OCI-LY7 (cell line): ENCODE measurements around the gene TXNDC12. TPM values are rescaled to one million over a fixed set of nuclear protein-coding genes. Genes with fewer than 3 reads are reported as not detected.

Source experiments
- BruUV-seq: library from RNA; stranded (reverse); fragments of 400-500 nt; replicated peaks from 2 replicates; lab custom pipeline; 2021; lab: Mats Ljungman, UMichigan
- CTCF ChIA-PET: fragments of 300-600 bp; sonication (Branson Sonifier 250); formaldehyde crosslinking; loops from one replicate; lab custom pipeline; 2022; ENCODE audit warnings: antibody characterized with exemption; ENCODE audit not compliant: unreplicated experiment; lab: Charles Lee
- POLR2A ChIA-PET: fragments of 300-600 bp; sonication (Branson Sonifier 250); formaldehyde crosslinking; loops from one replicate; lab custom pipeline; 2022; ENCODE audit warnings: antibody characterized with exemption; lab: Charles Lee
- DNase-seq: peaks from one replicate; pipeline ENCODE4 v3.0.0-alpha.2; 2015; ENCODE audit warnings: low spot score
- H2AFZ ChIP-seq: fragments of 200-600 bp; sonication (generic), shearing (Covaris generic); 2 replicates; pipeline ENCODE4 v1.6.1; 2014; ENCODE audit warnings: mild to moderate bottlenecking, antibody characterized with exemption, low read length, moderate library complexity
- H3K27ac ChIP-seq: fragments of 200-600 bp; sonication (generic); 2 replicates; pipeline ENCODE4 v1.5.1; 2014; ENCODE audit warnings: mixed run types, low read depth, mild to moderate bottlenecking, moderate library complexity, low read length, inconsistent platforms; ENCODE audit not compliant: poor library complexity, severe bottlenecking
- H3K36me3 ChIP-seq: fragments of 200-600 bp; sonication (generic); 2 replicates; pipeline ENCODE4 v1.6.1; 2014; ENCODE audit warnings: mild to moderate bottlenecking, antibody characterized with exemption, low read length, moderate library complexity, mixed read lengths; ENCODE audit not compliant: insufficient read depth
- H3K4me1 ChIP-seq: fragments of 200-600 bp; sonication (generic); 2 replicates; pipeline ENCODE4 v1.5.1; 2014; ENCODE audit warnings: mild to moderate bottlenecking, low read length; ENCODE audit not compliant: insufficient read depth, poor library complexity, severe bottlenecking
- H3K4me2 ChIP-seq: fragments of 200-600 bp; sonication (generic); 2 replicates; pipeline ENCODE4 v1.6.1; 2014; ENCODE audit warnings: mild to moderate bottlenecking, low read length
- H3K4me3 ChIP-seq: fragments of 200-600 bp; sonication (generic); 2 replicates; pipeline ENCODE4 v1.5.1; 2014; ENCODE audit warnings: mild to moderate bottlenecking, low read depth, low read length; ENCODE audit not compliant: poor library complexity, severe bottlenecking
- H3K79me2 ChIP-seq: fragments of 200-600 bp; sonication (generic); 2 replicates; pipeline ENCODE4 v1.6.1; 2016; ENCODE audit warnings: low read depth, mild to moderate bottlenecking, low read length, moderate library complexity, mixed read lengths; ENCODE audit not compliant: insufficient read depth
- H3K9me2 ChIP-seq: fragments of 200-600 bp; sonication (generic); 2 replicates; pipeline ENCODE4 v1.6.1; 2016; ENCODE audit warnings: mild to moderate bottlenecking, low read length, mixed read lengths; ENCODE audit not compliant: insufficient read depth
- H3K9me3 ChIP-seq: fragments of 200-600 bp; sonication (generic); 2 replicates; pipeline ENCODE4 v1.6.1; 2014; ENCODE audit warnings: mild to moderate bottlenecking, mixed run types, low read length, mixed read lengths
- H4K20me1 ChIP-seq: fragments of 200-600 bp; sonication (generic); 2 replicates; pipeline ENCODE4 v1.6.1; 2014; ENCODE audit warnings: mild to moderate bottlenecking, antibody characterized with exemption, low read length, moderate library complexity, mixed read lengths; ENCODE audit not compliant: insufficient read depth
- EZH2phosphoT487 ChIP-seq: fragments of 200-600 bp; sonication (generic); IDR thresholded peaks from 2 replicates; pipeline ENCODE4 v1.6.1; 2018; ENCODE audit warnings: low read depth, borderline replicate concordance, mild to moderate bottlenecking, mixed run types, antibody characterized with exemption, low read length, moderate library complexity, mixed read lengths
- intact Hi-C: fragments of 100-400 bp; cut with micrococcal nuclease; formaldehyde crosslinking; loops from one replicate; pipeline ENCODE4 v1.10.0; 2022; ENCODE audit not compliant: unreplicated experiment
- total RNA-seq, 2 experiments: library from RNA; depleted of rRNA in 1 of 2; stranded (reverse); fragments of >200 nt in 1 of 2; shearing (Covaris generic) in 1 of 2; gene quantifications; 2 replicates each; pipeline ENCODE4 v1.2.3, GENCODE V29; 2014 to 2022
- TF ChIP-seq, protein P1 (sequence below): fragments of 200-600 bp; sonication (generic); conservative IDR thresholded peaks from 2 replicates; pipeline ENCODE4 v1.5.1; 2014; ENCODE audit warnings: mild to moderate bottlenecking, antibody characterized with exemption, low read length, moderate library complexity, mixed read lengths

TXNDC12 gene
- total RNA-seq, 2 experiments from 2014 or later, result 26.6 to 40.5 TPM

DNA sequence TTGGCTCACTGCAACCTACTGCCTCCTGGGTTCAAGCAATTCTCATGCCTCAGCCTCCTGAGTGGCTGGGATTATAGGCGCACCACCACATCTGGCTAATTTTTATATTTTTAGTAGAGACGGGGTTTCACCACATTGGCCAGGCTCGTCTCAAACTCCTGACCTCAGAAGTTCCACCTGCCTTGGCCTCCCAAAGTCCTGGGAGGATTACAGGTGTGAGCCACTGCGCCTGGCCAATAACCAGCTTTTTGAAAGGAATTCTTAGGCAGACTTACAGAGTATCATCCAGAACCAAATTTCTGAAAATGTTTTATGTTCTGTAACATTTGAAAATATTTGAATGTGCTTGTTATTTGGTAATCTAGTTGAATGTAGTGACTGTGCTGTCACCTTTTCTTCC is 15.7 kb upstream of the TXNDC12 start:
- H4K20me1 ChIP-seq, result peaks cover 18% of the 10 kb centered on the region; the same call in 1 of the 2 replicates
- no peaks in the 10 kb centered on the region for H3K9me2 ChIP-seq
- ChIA-PET POLR2A (interaction anchor here (1.0 kb wide), 1 partner anchor 14 kb away, joined by 4 read pairs; no protein-coding TSS in a partner anchor), CTCF (no interaction called here)
- no peaks in the 10 kb centered on the region for H3K9me3 ChIP-seq
- H3K27ac ChIP-seq, result no peak overlapping the region
- H2AFZ ChIP-seq, result no peak overlapping the region
- H3K4me3 ChIP-seq, result no peak overlapping the region
- no peak for DNase-seq
- peaks cover 83% of the 10 kb centered on the region for H3K36me3 ChIP-seq
- H3K4me2 ChIP-seq, result no peak overlapping the region
- no peaks in the 10 kb centered on the region for H3K4me1 ChIP-seq
- TF ChIP-seq, protein P1, sequence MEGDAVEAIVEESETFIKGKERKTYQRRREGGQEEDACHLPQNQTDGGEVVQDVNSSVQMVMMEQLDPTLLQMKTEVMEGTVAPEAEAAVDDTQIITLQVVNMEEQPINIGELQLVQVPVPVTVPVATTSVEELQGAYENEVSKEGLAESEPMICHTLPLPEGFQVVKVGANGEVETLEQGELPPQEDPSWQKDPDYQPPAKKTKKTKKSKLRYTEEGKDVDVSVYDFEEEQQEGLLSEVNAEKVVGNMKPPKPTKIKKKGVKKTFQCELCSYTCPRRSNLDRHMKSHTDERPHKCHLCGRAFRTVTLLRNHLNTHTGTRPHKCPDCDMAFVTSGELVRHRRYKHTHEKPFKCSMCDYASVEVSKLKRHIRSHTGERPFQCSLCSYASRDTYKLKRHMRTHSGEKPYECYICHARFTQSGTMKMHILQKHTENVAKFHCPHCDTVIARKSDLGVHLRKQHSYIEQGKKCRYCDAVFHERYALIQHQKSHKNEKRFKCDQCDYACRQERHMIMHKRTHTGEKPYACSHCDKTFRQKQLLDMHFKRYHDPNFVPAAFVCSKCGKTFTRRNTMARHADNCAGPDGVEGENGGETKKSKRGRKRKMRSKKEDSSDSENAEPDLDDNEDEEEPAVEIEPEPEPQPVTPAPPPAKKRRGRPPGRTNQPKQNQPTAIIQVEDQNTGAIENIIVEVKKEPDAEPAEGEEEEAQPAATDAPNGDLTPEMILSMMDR, result no peak
- no peak for TF ChIP-seq EZH2phosphoT487
- intact Hi-C loops, result no loop called here
- peaks cover 42% of the 10 kb centered on the region; the same call in 1 of the 2 replicates for H3K79me2 ChIP-seq
- BruUV-seq, result no TSS peak

DNA sequence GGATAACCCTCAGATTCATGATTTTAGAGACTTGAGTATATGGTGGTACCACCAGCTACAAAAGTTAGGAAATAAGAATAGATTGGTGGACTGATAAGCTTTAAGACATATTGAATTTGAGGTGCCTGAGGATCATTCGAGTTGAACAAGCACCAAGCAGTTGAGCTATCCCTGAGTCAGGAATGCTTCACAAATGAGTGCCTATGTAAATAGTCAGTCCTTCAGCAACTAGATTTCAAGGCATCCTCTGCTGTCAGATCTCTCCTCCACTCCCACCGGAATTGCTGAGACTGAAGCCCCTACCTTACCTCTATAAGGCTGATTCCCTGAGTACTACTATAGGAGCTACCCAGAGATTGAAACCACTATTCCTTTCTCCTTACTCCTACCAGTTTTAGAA is 8.2 kb upstream of the TXNDC12 start:
- Histone ChIP-seq H4K20me1 (peaks cover 17% of the 10 kb centered on the region; the same call in 1 of the 2 replicates), H3K4me1 (peaks cover 16% of the 10 kb centered on the region), H3K9me3 (no peaks in the 10 kb centered on the region), H3K79me2 (peaks cover 46% of the 10 kb centered on the region), H3K4me2 (no peak overlapping the region), H3K27ac (no peak overlapping the region), H3K4me3 (no peak overlapping the region), H3K36me3 (peaks cover 90% of the 10 kb centered on the region), H3K9me2 (no peaks in the 10 kb centered on the region), H2AFZ (no peak overlapping the region)
- POLR2A ChIA-PET, result interaction anchor here (0.6 kb wide), 1 partner anchor 771 kb away, joined by 3 read pairs; no protein-coding TSS in a partner anchor
- DNase-seq, result no peak
- intact Hi-C loops, result no loop called here
- no TSS peak for BruUV-seq
- TF ChIP-seq EZH2phosphoT487, result no peak
- TF ChIP-seq, protein P1, result no peak
- CTCF ChIA-PET, result no interaction called here

DNA sequence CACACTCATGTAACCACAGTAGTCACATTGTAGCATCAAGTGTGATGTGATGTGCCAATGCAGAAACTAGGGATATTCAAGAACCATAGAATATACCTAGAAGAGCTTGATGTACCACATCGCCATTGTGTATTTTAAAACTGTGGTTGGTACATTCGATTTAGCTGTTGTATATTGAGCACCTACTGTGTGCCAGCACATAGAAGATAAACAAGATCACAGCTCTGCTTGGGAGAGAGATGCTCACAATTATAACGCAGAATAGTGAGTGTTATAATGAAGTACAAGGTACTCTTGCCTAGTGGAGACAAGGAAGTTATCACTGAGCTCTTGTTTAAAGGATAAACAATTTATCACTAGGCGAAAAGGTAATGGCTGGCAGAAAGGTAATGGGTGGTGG is 5.8 kb upstream of the TXNDC12 start:
- Histone ChIP-seq H3K4me1 (peaks cover 26% of the 10 kb centered on the region), H3K9me2 (no peaks in the 10 kb centered on the region), H3K27ac (no peak overlapping the region), H2AFZ (no peak overlapping the region), H3K4me2 (no peak overlapping the region), H4K20me1 (peaks cover 24% of the 10 kb centered on the region; the same call in 1 of the 2 replicates), H3K79me2 (peaks cover 64% of the 10 kb centered on the region), H3K9me3 (no peaks in the 10 kb centered on the region), H3K36me3 (peaks cover 76% of the 10 kb centered on the region), H3K4me3 (no peak overlapping the region)
- no peak for DNase-seq
- TF ChIP-seq, protein P1, result no peak
- no peak for TF ChIP-seq EZH2phosphoT487
- ChIA-PET CTCF (no interaction called here), POLR2A (interaction anchor here (0.6 to 1.0 kb wide), 4 partner anchors 9 to 794 kb away, joined by 3 to 4 read pairs (median 3); no protein-coding TSS in a partner anchor)
- no TSS peak for BruUV-seq
- intact Hi-C loops, result no loop called here
